ENCODE data around the gene CHRM1.

GRCh38 chr11:62892077-62892922 lies 28.9 kb downstream of the CHRM1 start:
- TF ChIP-seq CTCF (conservative IDR thresholded peaks at IDR 0.05; ENCODE audit: low read length) (no peak), EZH2phosphoT487 (IDR thresholded peaks at IDR 0.05; ENCODE audit: borderline replicate concordance, low read depth, low read length) (no peak)
